Activated CD4-positive, alpha-beta T cell treated with anti-CD3 and anti-CD28 coated beads for 36 hours (primary cell): Measurements from ENCODE around the gene KHDC1. TPM values are rescaled to one million over a fixed set of nuclear protein-coding genes. Genes with fewer than 3 reads are reported as not detected.
"Not testable (repeated sequence)": the region's sequence is repeated elsewhere in the genome, so short reads cannot be mapped to it uniquely, and the experiment has no call there.

Experiments
- ATAC-seq: fragments of 200-7000 bp; cut with Tn5 transposase; one replicate; pipeline ENCODE4 v1.10.0; 2021; ENCODE audit warnings: mild to moderate bottlenecking, moderate library complexity
- CTCF ChIA-PET: fragments of 350-600 bp; sonication (Branson Sonifier 250); formaldehyde crosslinking; loops from one replicate; lab custom pipeline; 2021; ENCODE audit warnings: antibody characterized with exemption; lab: Charles Lee
- POLR2A ChIA-PET: fragments of 350-600 bp; sonication (Branson Sonifier 250); formaldehyde crosslinking; loops from one replicate; lab custom pipeline; 2021; ENCODE audit warnings: antibody characterized with exemption, inconsistent platforms; lab: Charles Lee
- DNase-seq: peaks from one replicate; pipeline ENCODE4 v3.0.0-alpha.2; 2020
- H3K27ac Mint-ChIP-seq: one replicate; pipeline ENCODE4 v1.8.0; 2021; ENCODE audit warnings: mixed read lengths
- H3K27me3 Mint-ChIP-seq: one replicate; pipeline ENCODE4 v1.8.0; 2021; ENCODE audit warnings: mixed read lengths
- H3K36me3 Mint-ChIP-seq: one replicate; pipeline ENCODE4 v1.8.0; 2021; ENCODE audit warnings: low read depth, mixed read lengths
- H3K4me1 Mint-ChIP-seq: one replicate; pipeline ENCODE4 v1.8.0; 2021; ENCODE audit warnings: mixed read lengths
- H3K4me3 Mint-ChIP-seq: one replicate; pipeline ENCODE4 v1.8.0; 2021; ENCODE audit warnings: mild to moderate bottlenecking, moderate library complexity, mixed read lengths
- H3K9me3 Mint-ChIP-seq: one replicate; pipeline ENCODE4 v1.8.0; 2021; ENCODE audit warnings: low read depth, mixed read lengths
- intact Hi-C, 2 experiments: fragments of 100-400 bp; cut with DNase I in 1 of 2; cut with micrococcal nuclease in 1 of 2; formaldehyde crosslinking; loops; one replicate each; pipeline versions ENCODE4 v1.14.2 to v1.15.1; 2022 to 2024; cut with DNase I, micrococcal nuclease
- total RNA-seq, 2 experiments: library from RNA; stranded (reverse); gene quantifications; one replicate each; pipeline ENCODE4 v1.2.3, GENCODE V29; 2021

The KHDC1 gene
- total RNA-seq, 2 experiments from 2014 or later: 2.8 to 4.2 TPM

DNA sequence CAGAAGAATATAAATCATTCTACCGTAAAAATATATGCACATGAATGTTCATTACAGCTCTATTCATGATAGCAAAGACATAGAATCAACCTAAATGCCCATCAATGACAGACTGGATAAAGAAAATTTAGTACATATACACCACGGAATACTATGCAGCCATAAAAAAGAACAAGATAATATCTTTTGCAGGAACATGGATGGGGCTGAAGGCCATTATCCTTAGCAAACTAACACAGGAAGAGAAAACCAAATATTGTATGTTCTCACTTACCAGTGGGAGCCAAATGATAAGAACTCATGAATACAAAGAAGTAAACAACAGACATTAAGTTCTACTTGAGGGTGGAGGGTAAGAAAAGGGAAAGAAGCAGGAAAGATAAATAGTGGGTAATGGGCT is 46.1 kb downstream of the KHDC1 start:
- no peaks in the 10 kb centered on the region for H3K27me3 Mint-ChIP-seq
- no peaks in the 10 kb centered on the region for H3K36me3 Mint-ChIP-seq
- no peaks in the 10 kb centered on the region for H3K4me1 Mint-ChIP-seq
- ChIA-PET POLR2A (no interaction called here), CTCF (interaction anchor here (0.6 to 1.4 kb wide), 2 partner anchors 111 to 172 kb away, joined by 3 read pairs; no protein-coding TSS in a partner anchor)
- intact Hi-C loops: no loop called here
- H3K9me3 Mint-ChIP-seq: peaks cover 5% of the 10 kb centered on the region
- ATAC-seq: no peak
- no peak overlapping the region for H3K4me3 Mint-ChIP-seq
- H3K27ac Mint-ChIP-seq: no peak overlapping the region
- no peak for DNase-seq

DNA sequence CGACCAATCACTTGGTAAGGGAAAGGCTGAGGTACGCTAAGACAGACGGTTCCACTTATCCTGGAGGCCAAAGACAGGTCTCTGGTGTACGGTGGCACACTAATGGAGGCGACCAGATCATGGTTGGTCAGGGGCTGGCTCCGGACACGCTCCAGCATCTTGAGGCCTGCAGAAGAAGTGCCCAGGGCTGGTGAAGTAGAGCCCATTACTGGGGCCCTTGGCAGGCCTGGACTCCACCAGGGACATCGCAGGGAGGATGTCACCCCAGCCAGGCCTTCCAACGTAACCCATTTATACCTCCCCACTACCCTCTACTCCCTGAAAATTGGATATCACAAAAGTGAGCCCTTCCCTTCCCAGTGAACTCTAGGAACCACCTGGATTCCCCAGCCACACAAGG is 53.9 kb downstream of the KHDC1 start:
- Mint-ChIP-seq H3K9me3 (no peaks in the 10 kb centered on the region), H3K4me1 (no peaks in the 10 kb centered on the region), H3K36me3 (no peaks in the 10 kb centered on the region), H3K4me3 (no peak overlapping the region), H3K27me3 (no peaks in the 10 kb centered on the region), H3K27ac (no peak overlapping the region)
- ChIA-PET POLR2A (no interaction called here), CTCF (no interaction called here)
- DNase-seq (no peak), ATAC-seq (no peak)
- intact Hi-C loops: no loop called here

DNA sequence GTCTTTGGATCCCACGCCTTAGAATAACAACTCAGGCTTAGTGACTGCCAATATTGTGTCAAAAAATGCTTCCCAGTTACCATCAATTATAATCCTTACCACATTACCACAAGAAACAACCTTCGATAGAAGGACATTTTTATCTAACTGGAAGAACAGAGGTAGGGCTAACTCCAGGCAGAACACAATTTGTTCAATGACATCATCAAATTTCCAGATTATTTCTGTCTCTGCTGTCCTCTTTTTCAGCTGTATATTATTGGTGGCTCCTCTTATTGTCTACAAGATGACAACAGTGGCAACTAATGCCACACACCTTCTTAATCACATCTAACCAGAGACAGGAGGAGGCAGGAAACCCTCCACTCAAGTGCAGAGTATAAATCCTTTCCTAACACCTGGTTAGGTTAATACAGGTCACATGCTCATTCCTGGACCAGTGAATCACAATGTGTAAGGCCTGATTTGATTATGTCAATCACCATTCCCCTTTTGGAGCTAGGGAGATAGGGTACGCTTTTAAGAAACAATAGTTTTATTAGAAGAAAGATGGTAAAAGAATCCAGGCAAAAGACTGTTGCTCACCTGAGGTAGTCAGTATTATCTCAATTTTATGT is 55.7 kb downstream of the KHDC1 start:
- intact Hi-C loops: no loop called here
- DNase-seq (no peak), ATAC-seq (no peak)
- no peaks in the 10 kb centered on the region for H3K27me3 Mint-ChIP-seq
- POLR2A ChIA-PET: no interaction called here
- H3K9me3 Mint-ChIP-seq: no peaks in the 10 kb centered on the region
- no peaks in the 10 kb centered on the region for H3K4me1 Mint-ChIP-seq
- no peak overlapping the region for H3K27ac Mint-ChIP-seq
- no peaks in the 10 kb centered on the region for H3K36me3 Mint-ChIP-seq
- H3K4me3 Mint-ChIP-seq: no peak overlapping the region
- CTCF ChIA-PET: interaction anchor here (0.5 kb wide), 1 partner anchor 76 kb away, joined by 3 read pairs; no protein-coding TSS in a partner anchor

DNA sequence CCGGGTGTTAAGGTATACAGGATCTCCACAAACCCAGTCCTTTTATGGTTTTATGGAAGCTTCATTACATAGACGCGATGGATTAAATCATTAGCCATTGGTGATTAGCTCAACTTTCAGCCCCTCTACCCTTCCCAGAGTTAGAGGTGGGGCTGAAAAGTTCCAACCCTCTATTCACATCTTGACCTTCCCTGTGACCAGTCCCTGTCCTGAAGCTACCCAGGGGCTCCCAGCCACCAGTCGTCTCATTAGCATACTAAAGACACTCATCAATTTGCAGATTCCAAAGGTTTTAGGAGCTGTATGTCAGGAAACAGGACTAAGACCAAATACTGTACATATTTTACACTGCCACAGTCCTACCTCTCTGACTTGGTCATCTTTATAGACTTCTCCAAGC is 58.7 kb downstream of the KHDC1 start:
- ATAC-seq (no peak), DNase-seq (no peak)
- intact Hi-C loops: no loop called here
- H3K4me1 Mint-ChIP-seq: no peaks in the 10 kb centered on the region
- H3K9me3 Mint-ChIP-seq: no peaks in the 10 kb centered on the region
- POLR2A ChIA-PET: no interaction called here
- no peak overlapping the region for H3K27ac Mint-ChIP-seq
- H3K36me3 Mint-ChIP-seq: no peaks in the 10 kb centered on the region
- CTCF ChIA-PET: interaction anchor here (0.7 kb wide), 1 partner anchor 76 kb away, joined by 3 read pairs; no protein-coding TSS in a partner anchor
- no peaks in the 10 kb centered on the region for H3K27me3 Mint-ChIP-seq
- no peak overlapping the region for H3K4me3 Mint-ChIP-seq

DNA sequence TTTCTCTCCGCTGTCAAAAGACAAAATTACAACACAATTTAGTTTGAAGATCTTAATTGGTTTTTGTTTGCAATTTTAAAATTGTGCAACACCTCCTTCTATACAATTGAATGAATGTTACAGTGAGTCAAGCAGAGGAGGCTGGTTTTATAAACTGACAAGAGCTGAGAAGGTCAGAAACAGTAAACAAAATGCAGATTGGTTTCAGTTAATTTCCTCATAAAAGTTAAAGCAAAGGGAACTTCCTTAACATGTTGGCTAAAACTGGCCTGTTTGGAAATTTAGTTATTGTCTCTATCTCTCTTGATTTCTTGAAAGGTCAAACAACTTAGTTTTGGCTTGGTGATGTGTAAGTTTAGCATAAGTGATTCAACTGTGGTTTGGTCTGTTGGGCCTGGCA is 59.9 kb downstream of the KHDC1 start:
- ChIA-PET CTCF (interaction anchor here (0.6 kb wide), 1 partner anchor 111 kb away, joined by 3 read pairs; no protein-coding TSS in a partner anchor), POLR2A (no interaction called here)
- Mint-ChIP-seq H3K4me3 (no peak overlapping the region), H3K27ac (no peak overlapping the region), H3K27me3 (no peaks in the 10 kb centered on the region), H3K36me3 (no peaks in the 10 kb centered on the region), H3K9me3 (no peaks in the 10 kb centered on the region), H3K4me1 (no peaks in the 10 kb centered on the region)
- intact Hi-C loops: no loop called here
- ATAC-seq (no peak), DNase-seq (no peak)

DNA sequence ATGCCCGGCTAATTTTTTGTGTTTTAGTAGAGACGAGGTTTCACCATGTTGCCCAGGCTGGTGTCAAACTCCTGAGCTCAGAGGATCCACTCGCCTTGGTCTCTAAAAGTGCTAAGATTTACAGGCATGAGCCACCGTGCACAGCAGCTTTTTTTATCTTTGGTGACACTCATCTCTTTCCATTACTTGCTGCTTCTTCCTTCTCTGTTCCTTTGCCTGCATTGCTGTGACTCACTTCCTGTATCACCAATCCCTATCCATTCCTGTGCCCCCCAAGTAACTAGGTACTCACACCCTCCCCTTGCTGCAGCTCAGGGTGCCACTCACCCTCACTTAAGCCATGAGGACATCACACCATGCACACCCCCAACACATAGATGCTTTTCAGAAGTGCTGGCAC is 62.3 kb downstream of the KHDC1 start:
- Mint-ChIP-seq H3K27ac (no peak overlapping the region), H3K4me1 (no peaks in the 10 kb centered on the region), H3K36me3 (no peaks in the 10 kb centered on the region), H3K9me3 (no peaks in the 10 kb centered on the region), H3K27me3 (no peaks in the 10 kb centered on the region), H3K4me3 (no peak overlapping the region)
- DNase-seq: no peak
- ATAC-seq: no peak
- ChIA-PET CTCF (no interaction called here), POLR2A (no interaction called here)
- intact Hi-C loops: no loop called here

DNA sequence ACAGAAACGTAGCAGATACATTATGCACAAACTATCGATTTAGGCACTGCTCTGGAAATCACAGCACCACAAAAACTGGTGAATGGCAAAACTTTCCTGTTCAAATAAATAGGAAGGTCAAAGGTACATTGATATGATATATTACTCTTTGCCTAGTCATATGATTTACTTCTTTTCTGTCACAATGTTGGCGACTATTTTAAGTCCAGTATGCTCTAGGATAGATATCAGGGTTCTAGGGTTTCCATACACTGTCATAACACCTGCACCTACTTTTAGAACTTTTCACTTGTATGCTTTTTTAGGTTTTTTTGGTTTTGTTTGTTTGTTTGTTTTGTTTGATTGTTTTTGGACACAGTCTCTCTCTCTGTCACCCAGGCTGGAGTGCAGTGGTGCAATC is 62.7 kb downstream of the KHDC1 start:
- no peaks in the 10 kb centered on the region for H3K27me3 Mint-ChIP-seq
- H3K27ac Mint-ChIP-seq: no peak overlapping the region
- no peak overlapping the region for H3K4me3 Mint-ChIP-seq
- CTCF ChIA-PET: no interaction called here
- intact Hi-C loops: no loop called here
- no peaks in the 10 kb centered on the region for H3K36me3 Mint-ChIP-seq
- no peaks in the 10 kb centered on the region for H3K9me3 Mint-ChIP-seq
- ATAC-seq (no peak), DNase-seq (no peak)
- POLR2A ChIA-PET: no interaction called here
- no peaks in the 10 kb centered on the region for H3K4me1 Mint-ChIP-seq

DNA sequence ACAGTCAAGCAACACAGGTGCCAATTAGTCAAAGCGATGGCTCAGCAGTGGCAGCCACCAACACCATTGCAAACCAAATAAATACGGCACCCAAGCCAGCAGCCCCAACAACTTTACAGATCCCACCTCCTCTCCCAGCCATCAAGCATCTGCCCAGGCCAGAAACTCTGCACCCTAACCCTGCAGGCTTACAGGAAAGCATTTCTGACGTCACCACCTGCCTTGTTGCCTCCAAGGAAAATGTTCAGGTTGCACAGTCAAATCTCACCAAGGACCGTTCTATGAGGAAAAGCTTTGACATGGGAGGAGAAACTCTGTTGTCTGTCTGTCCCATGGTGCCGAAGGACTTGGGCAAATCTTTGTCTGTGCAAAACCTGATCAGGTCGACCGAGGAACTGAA is 68.3 kb downstream of the KHDC1 start:
- Mint-ChIP-seq H3K4me1 (no peaks in the 10 kb centered on the region), H3K4me3 (no peak overlapping the region), H3K27ac (no peak overlapping the region), H3K36me3 (peaks cover 2% of the 10 kb centered on the region), H3K27me3 (no peaks in the 10 kb centered on the region), H3K9me3 (no peaks in the 10 kb centered on the region)
- CTCF ChIA-PET: no interaction called here
- intact Hi-C loops: no loop called here
- no peak for DNase-seq
- POLR2A ChIA-PET: no interaction called here
- ATAC-seq: no peak

DNA sequence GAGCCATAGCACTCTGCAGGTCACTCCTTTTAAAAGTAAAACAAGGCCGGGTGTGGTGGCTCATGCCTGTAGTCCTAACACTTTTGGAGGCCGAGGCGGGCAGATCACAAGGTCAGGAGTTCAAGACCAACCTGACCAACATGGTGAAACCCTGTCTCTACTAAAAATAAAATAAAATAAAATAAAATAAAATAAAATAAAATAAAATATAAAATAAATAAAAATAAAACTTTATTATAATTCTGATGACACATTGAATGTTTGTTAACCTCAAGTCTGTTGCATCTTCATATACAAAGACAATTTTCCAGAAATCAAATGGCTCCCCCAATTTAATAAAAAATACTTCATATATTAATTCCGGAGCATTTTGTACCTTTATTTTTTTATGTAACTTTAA is 69.7 kb downstream of the KHDC1 start:
- ATAC-seq, H3K36me3 Mint-ChIP-seq, intact Hi-C loops, H3K27ac Mint-ChIP-seq, H3K27me3 Mint-ChIP-seq, H3K4me1 Mint-ChIP-seq, POLR2A ChIA-PET, H3K9me3 Mint-ChIP-seq, CTCF ChIA-PET, H3K4me3 Mint-ChIP-seq, DNase-seq: not testable (repeated sequence)

Other genes with a start within 250 kb of the KHDC1 start
- not detected for gene KHDC1L, start 37.7 kb downstream of the KHDC1 start, total RNA-seq
- gene DPPA5, start 91.1 kb upstream of the KHDC1 start, total RNA-seq: not detected
- not detected for gene KHDC3L, start 99.5 kb upstream of the KHDC1 start, total RNA-seq
- under 1 TPM; 0.55 to 0.86 TPM for gene OOEP, start 106.7 kb upstream of the KHDC1 start, total RNA-seq
- under 1 TPM; 0.51 to 0.66 TPM for gene DDX43, start 131.6 kb upstream of the KHDC1 start, total RNA-seq
- 10 to 100 TPM; 22.2 to 24.1 TPM for gene CGAS, start 189.1 kb upstream of the KHDC1 start, total RNA-seq
- 10 to 100 TPM; 45.0 to 49.7 TPM for gene MTO1, start 198.5 kb upstream of the KHDC1 start, total RNA-seq